Chondrocyte (in vitro differentiated cells): Measurements from ENCODE around the gene PLSCR1. TPM values are rescaled to one million over a fixed set of nuclear protein-coding genes. Genes with fewer than 3 reads are reported as not detected.

ENCODE experiments used
- DNase-seq: peaks from one replicate; pipeline ENCODE4 v3.0.0; 2021; ENCODE audit warnings: mixed read lengths, low spot score
- H3K27ac Mint-ChIP-seq: one replicate; pipeline ENCODE4 v1.8.0; 2021; ENCODE audit warnings: mild to moderate bottlenecking, moderate library complexity, mixed read lengths; ENCODE audit not compliant: unreplicated experiment
- H3K27me3 Mint-ChIP-seq: 2 replicates; pipeline ENCODE4 v1.8.0; 2021; ENCODE audit warnings: low read depth, mixed read lengths
- H3K36me3 Mint-ChIP-seq: 2 replicates; pipeline ENCODE4 v1.8.0; 2021; ENCODE audit warnings: low read depth, mixed read lengths
- H3K4me1 Mint-ChIP-seq: 2 replicates; pipeline ENCODE4 v1.8.0; 2021; ENCODE audit warnings: low read depth, mild to moderate bottlenecking, mixed read lengths
- H3K4me3 Mint-ChIP-seq: one replicate; pipeline ENCODE4 v1.8.0; 2021; ENCODE audit warnings: mild to moderate bottlenecking, moderate library complexity, mixed read lengths; ENCODE audit not compliant: unreplicated experiment
- H3K9me3 Mint-ChIP-seq: 2 replicates; pipeline ENCODE4 v1.8.0; 2021; ENCODE audit warnings: low read depth, mixed read lengths
- CTCF ChIP-seq: fragments of 200-600 bp; sonication (generic); IDR thresholded peaks from 2 replicates; pipeline ENCODE4 v1.5.0; 2021; ENCODE audit warnings: antibody characterized with exemption, mild to moderate bottlenecking, moderate library complexity
- total RNA-seq: library from RNA; stranded (reverse); gene quantifications from 3 replicates; pipeline ENCODE4 v1.2.1, GENCODE V29; 2021

PLSCR1 gene
- total RNA-seq, 1 donor from 2014 or later = 21.5 TPM

- Mint-ChIP-seq H3K4me1 (no peaks in the 10 kb centered on the region), H3K9me3 (no peaks in the 10 kb centered on the region)
- TF ChIP-seq CTCF = no peak
Measured at GRCh38 chr3:146519810-146520209, 24.6 kb downstream of the PLSCR1 start.

GRCh38 chr3:146517684-146518435 lies 26.5 kb downstream of the PLSCR1 start:
- Mint-ChIP-seq H3K4me1 (peaks cover 7% of the 10 kb centered on the region), H3K4me3 (no peak overlapping the region), H3K27me3 (no peaks in the 10 kb centered on the region), H3K9me3 (no peaks in the 10 kb centered on the region), H3K27ac (no peak overlapping the region), H3K36me3 (peaks cover 9% of the 10 kb centered on the region)
- no peak for DNase-seq
- no peak for TF ChIP-seq CTCF

More at GRCh38 chr3:146519810-146520209, 24.6 kb downstream of the PLSCR1 start:
- DNase-seq = no peak
- H3K4me3 Mint-ChIP-seq = no peak overlapping the region
- no peak overlapping the region for H3K27ac Mint-ChIP-seq
- peaks cover 12% of the 10 kb centered on the region for H3K36me3 Mint-ChIP-seq
- H3K27me3 Mint-ChIP-seq = no peaks in the 10 kb centered on the region

GRCh38 chr3:146513386-146514051 lies 30.9 kb downstream of the PLSCR1 start:
- Mint-ChIP-seq H3K36me3 (peaks cover 4% of the 10 kb centered on the region), H3K4me3 (no peak overlapping the region), H3K27ac (no peak overlapping the region), H3K4me1 (peaks cover 7% of the 10 kb centered on the region), H3K9me3 (no peaks in the 10 kb centered on the region), H3K27me3 (no peaks in the 10 kb centered on the region)
- no peak for DNase-seq
- TF ChIP-seq CTCF = no peak

GRCh38 chr3:146511402-146512134 lies 32.8 kb downstream of the PLSCR1 start:
- Mint-ChIP-seq H3K36me3 (peaks cover 3% of the 10 kb centered on the region), H3K27ac (no peak overlapping the region), H3K4me1 (peaks cover 19% of the 10 kb centered on the region), H3K27me3 (no peaks in the 10 kb centered on the region), H3K4me3 (no peak overlapping the region), H3K9me3 (no peaks in the 10 kb centered on the region)
- TF ChIP-seq CTCF = no peak
- DNase-seq = no peak
